ENCODE measurements around the gene STIMATE.

- TF ChIP-seq GFI1B (tag by site-specific recombination; IDR thresholded peaks at IDR 0.05) (no peak), ZNF521 (tag by site-specific recombination; IDR thresholded peaks at IDR 0.05) (no peak), ZNF792 (tag by site-specific recombination; IDR thresholded peaks at IDR 0.05) (no peak)
Observed at GRCh38 chr3:52886049-52886730, 11.2 kb downstream of the STIMATE start.

All from HEK293 (cell line).